ENCODE results near the gene C2CD4C. TPM values are rescaled to one million over a fixed set of nuclear protein-coding genes. Genes with fewer than 3 reads are reported as not detected.
"Not testable (repeated sequence)": the region's sequence is repeated elsewhere in the genome, so short reads cannot be mapped to it uniquely, and the experiment has no call there.

Gene C2CD4C
- total RNA-seq, 1 experiment from 2014 or later, result 0.43 TPM

DNA sequence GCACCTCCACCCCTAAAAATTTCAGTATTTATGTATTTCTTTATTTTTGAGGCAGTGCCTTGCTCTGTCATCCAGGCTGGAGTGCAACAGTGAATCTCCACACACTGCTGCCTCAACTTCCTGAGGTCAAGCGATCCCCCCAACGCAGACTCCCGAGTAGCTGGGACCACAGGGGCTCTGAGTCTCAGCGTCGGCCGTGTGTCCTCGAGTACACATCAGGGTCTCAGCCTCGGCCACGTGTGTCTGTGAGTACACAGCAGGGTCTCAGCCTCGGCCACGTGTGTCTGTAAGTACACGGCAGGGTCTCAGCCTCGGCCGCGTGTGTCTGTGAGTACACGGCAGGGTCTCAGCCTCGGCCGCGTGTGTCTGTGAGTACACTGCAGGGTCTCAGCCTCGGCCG, 21.2 kb downstream of the C2CD4C start:
- intact Hi-C loops (cut with micrococcal nuclease; ENCODE audit: unreplicated experiment), result no loop called here

GRCh38 chr19:386632-387301, 22.2 kb downstream of the C2CD4C start:
- H3K9me3 ChIP-seq; H3K36me3 Mint-ChIP-seq (ENCODE audit: insufficient read depth, unreplicated experiment); H3K4me3 Mint-ChIP-seq (ENCODE audit: unreplicated experiment); H3K9me3 Mint-ChIP-seq (ENCODE audit: unreplicated experiment); H3K4me1 Mint-ChIP-seq (ENCODE audit: low read depth, unreplicated experiment); H3K4me1 ChIP-seq; H3K4me3 ChIP-seq (ENCODE audit: low read depth, low read length); H3K27me3 Mint-ChIP-seq (ENCODE audit: insufficient read depth, unreplicated experiment); POLR2A ChIA-PET; BruUV-seq (replicated peaks); intact Hi-C loops (cut with micrococcal nuclease; ENCODE audit: unreplicated experiment); H3K27me3 ChIP-seq (replicated peaks; ENCODE audit: control insufficient read depth, insufficient read depth, low read length); CTCF ChIA-PET; H3K36me3 ChIP-seq (ENCODE audit: control insufficient read depth, insufficient read depth, low read length); DNase-seq; H3K27ac Mint-ChIP-seq (ENCODE audit: unreplicated experiment): not testable (repeated sequence)

More for the DNA sequence above, 21.2 kb downstream of the C2CD4C start:
- POLR2A ChIA-PET, result no interaction called here
- no peaks in the 10 kb centered on the region for H3K9me3 ChIP-seq
- Mint-ChIP-seq H3K27ac (ENCODE audit: unreplicated experiment) (no peak overlapping the region), H3K9me3 (ENCODE audit: unreplicated experiment) (peaks cover 2% of the 10 kb centered on the region), H3K27me3 (ENCODE audit: insufficient read depth, unreplicated experiment) (no peaks in the 10 kb centered on the region), H3K36me3 (ENCODE audit: insufficient read depth, unreplicated experiment) (peaks cover 8% of the 10 kb centered on the region), H3K4me3 (ENCODE audit: unreplicated experiment) (no peak overlapping the region), H3K4me1 (ENCODE audit: low read depth, unreplicated experiment) (no peaks in the 10 kb centered on the region)
- no peak overlapping the region for H3K4me3 ChIP-seq (ENCODE audit: low read depth, low read length)
- no peak for TF ChIP-seq CTCF (IDR thresholded peaks at IDR 0.05; ENCODE audit: insufficient read depth in 1 of 2, low read depth in 1 of 2, low read length in 1 of 2, severe bottlenecking in 1 of 2, unreplicated experiment in 1 of 2)
- no TSS peak for BruUV-seq (replicated peaks)
- no peaks in the 10 kb centered on the region for H3K36me3 ChIP-seq (ENCODE audit: control insufficient read depth, insufficient read depth, low read length)
- CTCF ChIA-PET, result no interaction called here
- DNase-seq, result no peak
- no peaks in the 10 kb centered on the region for H3K27me3 ChIP-seq (replicated peaks; ENCODE audit: control insufficient read depth, insufficient read depth, low read length)
- no peaks in the 10 kb centered on the region for H3K4me1 ChIP-seq

- CTCF ChIA-PET; H3K36me3 Mint-ChIP-seq (ENCODE audit: insufficient read depth, unreplicated experiment); H3K4me3 Mint-ChIP-seq (ENCODE audit: unreplicated experiment); H3K4me1 ChIP-seq; DNase-seq; H3K9me3 ChIP-seq; H3K9me3 Mint-ChIP-seq (ENCODE audit: unreplicated experiment); H3K4me3 ChIP-seq (ENCODE audit: low read depth, low read length); intact Hi-C loops (cut with micrococcal nuclease; ENCODE audit: unreplicated experiment); POLR2A ChIA-PET; H3K4me1 Mint-ChIP-seq (ENCODE audit: low read depth, unreplicated experiment); H3K27me3 Mint-ChIP-seq (ENCODE audit: insufficient read depth, unreplicated experiment); H3K27me3 ChIP-seq (replicated peaks; ENCODE audit: control insufficient read depth, insufficient read depth, low read length); H3K27ac Mint-ChIP-seq (ENCODE audit: unreplicated experiment); H3K36me3 ChIP-seq (ENCODE audit: control insufficient read depth, insufficient read depth, low read length); BruUV-seq (replicated peaks): not testable (repeated sequence)
Observed at GRCh38 chr19:386189-386588, 22.8 kb downstream of the C2CD4C start.

GRCh38 chr19:384799-385169, 24.2 kb downstream of the C2CD4C start:
- no peaks in the 10 kb centered on the region for H3K27me3 ChIP-seq (replicated peaks; ENCODE audit: control insufficient read depth, insufficient read depth, low read length)
- no peaks in the 10 kb centered on the region for H3K9me3 Mint-ChIP-seq (ENCODE audit: unreplicated experiment)
- no peaks in the 10 kb centered on the region for H3K27me3 Mint-ChIP-seq (ENCODE audit: insufficient read depth, unreplicated experiment)
- H3K36me3 ChIP-seq (ENCODE audit: control insufficient read depth, insufficient read depth, low read length), result no peaks in the 10 kb centered on the region
- H3K4me3 ChIP-seq (ENCODE audit: low read depth, low read length), result no peak overlapping the region
- H3K27ac Mint-ChIP-seq (ENCODE audit: unreplicated experiment), result no peak overlapping the region
- no peaks in the 10 kb centered on the region for H3K4me1 ChIP-seq
- POLR2A ChIA-PET, result no interaction called here
- DNase-seq, result no peak
- H3K36me3 Mint-ChIP-seq (ENCODE audit: insufficient read depth, unreplicated experiment), result no peaks in the 10 kb centered on the region
- CTCF ChIA-PET, result interaction anchor here (0.6 to 1.9 kb wide), 3 partner anchors 122 to 190 kb away, joined by 3 to 6 read pairs (median 3); no protein-coding TSS in a partner anchor
- intact Hi-C loops (cut with micrococcal nuclease; ENCODE audit: unreplicated experiment), result no loop called here
- no peak overlapping the region for H3K4me3 Mint-ChIP-seq (ENCODE audit: unreplicated experiment)
- no peaks in the 10 kb centered on the region for H3K9me3 ChIP-seq
- no peak for TF ChIP-seq CTCF (IDR thresholded peaks at IDR 0.05; ENCODE audit: insufficient read depth in 1 of 2, low read depth in 1 of 2, low read length in 1 of 2, severe bottlenecking in 1 of 2, unreplicated experiment in 1 of 2)
- H3K4me1 Mint-ChIP-seq (ENCODE audit: low read depth, unreplicated experiment), result no peaks in the 10 kb centered on the region
- no TSS peak for BruUV-seq (replicated peaks)

Data from Caco-2 (cell line).